GM21825 (cell line): ENCODE results near the gene GATAD2B.
A peak's percentile ranks its signal among the peaks of the same experiment; 100 is the strongest.
"Not testable (repeated sequence)": the region's sequence is repeated elsewhere in the genome, so short reads cannot be mapped to it uniquely, and the experiment has no call there.

ENCODE experiments used
- ATAC-seq: cut with Tn5 transposase; IDR thresholded peaks from one replicate; pipeline ENCODE4 v1.9.1; 2021; ENCODE audit warnings: mild to moderate bottlenecking, moderate library complexity; ENCODE audit not compliant: unreplicated experiment

Gene GATAD2B

GRCh38 chr1:153932156-153933131 is 9.7 kb upstream of the GATAD2B start:
- ATAC-seq, result no peak

- no peak for ATAC-seq
These were observed 7.5 kb upstream of the GATAD2B start for GRCh38 chr1:153929981-153930948.

GRCh38 chr1:153929426-153929825 is 6.7 kb upstream of the GATAD2B start:
- ATAC-seq, result no peak

- no peak for ATAC-seq
These were observed 6.1 kb upstream of the GATAD2B start for GRCh38 chr1:153928791-153929341.

GRCh38 chr1:153928245-153928644 is 5.5 kb upstream of the GATAD2B start:
- no peak for ATAC-seq

- ATAC-seq, result no peak
These were observed 3.6 kb upstream of the GATAD2B start for GRCh38 chr1:153926405-153926804.

GRCh38 chr1:153922076-153922971 is 448 bp downstream of the GATAD2B start:
- ATAC-seq, result peak; percentile 35

GRCh38 chr1:153921803-153922075 is 1.0 kb downstream of the GATAD2B start:
- no peak for ATAC-seq

- ATAC-seq, result no peak
These were observed 1.5 kb downstream of the GATAD2B start for GRCh38 chr1:153921080-153921802.

GRCh38 chr1:153919876-153920852 is 2.6 kb downstream of the GATAD2B start:
- ATAC-seq, result no peak

- ATAC-seq, result no peak
These were observed 6.5 kb downstream of the GATAD2B start for GRCh38 chr1:153916297-153916696.

GRCh38 chr1:153912349-153912748 is 10.4 kb downstream of the GATAD2B start:
- ATAC-seq, result no peak

- ATAC-seq, result not testable (repeated sequence)
These were observed 12.2 kb downstream of the GATAD2B start for GRCh38 chr1:153910560-153910959.

- no peak for ATAC-seq
These were observed 14.7 kb downstream of the GATAD2B start for GRCh38 chr1:153908071-153908470.

- ATAC-seq, result no peak
These were observed 15.6 kb downstream of the GATAD2B start for GRCh38 chr1:153907134-153907533.

- no peak for ATAC-seq
These were observed 16.4 kb downstream of the GATAD2B start for GRCh38 chr1:153906396-153906795.

- ATAC-seq, result not testable (repeated sequence)
These were observed 16.9 kb downstream of the GATAD2B start for GRCh38 chr1:153905908-153906307.

GRCh38 chr1:153903841-153904455 is 18.8 kb downstream of the GATAD2B start:
- no peak for ATAC-seq
